ENCODE measurements around the gene KCNE1.

The KCNE1 gene

DNA sequence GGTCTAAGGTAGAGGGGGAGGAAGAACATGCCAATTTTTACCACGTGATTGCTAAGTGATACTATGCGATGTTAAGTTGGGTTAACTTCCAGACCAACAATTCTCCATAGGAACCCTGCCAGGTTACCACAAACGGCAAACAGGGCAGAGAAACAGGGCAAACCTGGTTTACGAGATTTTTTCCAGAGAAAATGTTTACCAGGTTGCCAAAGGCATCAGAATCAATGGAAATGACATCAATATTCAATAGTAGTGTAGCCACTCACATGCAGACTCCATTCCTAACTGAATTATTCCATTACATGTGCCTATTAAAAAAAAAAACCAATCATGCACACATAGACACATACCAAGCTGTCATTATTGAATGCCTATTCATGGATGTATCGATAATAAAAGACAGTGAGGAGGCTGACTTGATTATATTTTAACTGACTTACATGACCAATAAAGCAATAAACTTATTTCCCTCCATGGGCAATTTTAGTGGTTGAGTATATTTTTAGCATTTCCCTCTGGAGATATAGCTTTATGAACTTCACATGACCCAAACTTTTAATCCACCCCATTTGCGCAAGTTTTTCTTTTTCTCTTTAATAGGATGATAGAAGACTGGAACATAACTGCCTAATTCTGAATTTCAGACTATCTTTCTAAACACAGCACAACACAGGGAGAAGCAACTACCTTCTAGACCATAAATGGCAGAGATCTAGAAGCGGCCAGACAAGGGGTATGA is 40.5 kb upstream of the KCNE1 start:
- Histone ChIP-seq H3K4me2 (ENCODE audit: insufficient read depth, low read length) (no peak overlapping the region), H3K4me1 (ENCODE audit: insufficient read depth, low read length) (no peaks in the 10 kb centered on the region), H3K36me3 (ENCODE audit: insufficient read depth, low read length) (no peaks in the 10 kb centered on the region), H3K27ac (ENCODE audit: low read length) (no peak overlapping the region), H3K4me3 (ENCODE audit: low read depth in 1 of 2, low read length in 2 of 2) (no peak overlapping the region), H3K9ac (ENCODE audit: low read depth, low read length) (no peak overlapping the region), H4K20me1 (ENCODE audit: insufficient read depth, low read length) (no peaks in the 10 kb centered on the region), H3K9me3 (ENCODE audit: insufficient read depth, low read length, severe bottlenecking) (no peaks in the 10 kb centered on the region), H2AFZ (ENCODE audit: low read depth, low read length) (no peak overlapping the region), H3K79me2 (ENCODE audit: insufficient read depth, low read length) (peaks cover 16% of the 10 kb centered on the region; the same call in 1 of the 2 replicates), H3K27me3 (ENCODE audit: insufficient read depth, low read length, poor library complexity) (no peaks in the 10 kb centered on the region)
- TF ChIP-seq, protein P1, sequence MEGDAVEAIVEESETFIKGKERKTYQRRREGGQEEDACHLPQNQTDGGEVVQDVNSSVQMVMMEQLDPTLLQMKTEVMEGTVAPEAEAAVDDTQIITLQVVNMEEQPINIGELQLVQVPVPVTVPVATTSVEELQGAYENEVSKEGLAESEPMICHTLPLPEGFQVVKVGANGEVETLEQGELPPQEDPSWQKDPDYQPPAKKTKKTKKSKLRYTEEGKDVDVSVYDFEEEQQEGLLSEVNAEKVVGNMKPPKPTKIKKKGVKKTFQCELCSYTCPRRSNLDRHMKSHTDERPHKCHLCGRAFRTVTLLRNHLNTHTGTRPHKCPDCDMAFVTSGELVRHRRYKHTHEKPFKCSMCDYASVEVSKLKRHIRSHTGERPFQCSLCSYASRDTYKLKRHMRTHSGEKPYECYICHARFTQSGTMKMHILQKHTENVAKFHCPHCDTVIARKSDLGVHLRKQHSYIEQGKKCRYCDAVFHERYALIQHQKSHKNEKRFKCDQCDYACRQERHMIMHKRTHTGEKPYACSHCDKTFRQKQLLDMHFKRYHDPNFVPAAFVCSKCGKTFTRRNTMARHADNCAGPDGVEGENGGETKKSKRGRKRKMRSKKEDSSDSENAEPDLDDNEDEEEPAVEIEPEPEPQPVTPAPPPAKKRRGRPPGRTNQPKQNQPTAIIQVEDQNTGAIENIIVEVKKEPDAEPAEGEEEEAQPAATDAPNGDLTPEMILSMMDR (IDR thresholded peaks at IDR 0.05; ENCODE audit: borderline replicate concordance, extremely low read depth, low read length, poor library complexity, severe bottlenecking) = no peak
- no peak for TF ChIP-seq EZH2 (IDR thresholded peaks at IDR 0.05; ENCODE audit: borderline replicate concordance, low read depth, low read length, severe bottlenecking)
- no peak for DNase-seq
- ATAC-seq (ENCODE audit: insufficient read depth, low read depth) = no peak

DNA sequence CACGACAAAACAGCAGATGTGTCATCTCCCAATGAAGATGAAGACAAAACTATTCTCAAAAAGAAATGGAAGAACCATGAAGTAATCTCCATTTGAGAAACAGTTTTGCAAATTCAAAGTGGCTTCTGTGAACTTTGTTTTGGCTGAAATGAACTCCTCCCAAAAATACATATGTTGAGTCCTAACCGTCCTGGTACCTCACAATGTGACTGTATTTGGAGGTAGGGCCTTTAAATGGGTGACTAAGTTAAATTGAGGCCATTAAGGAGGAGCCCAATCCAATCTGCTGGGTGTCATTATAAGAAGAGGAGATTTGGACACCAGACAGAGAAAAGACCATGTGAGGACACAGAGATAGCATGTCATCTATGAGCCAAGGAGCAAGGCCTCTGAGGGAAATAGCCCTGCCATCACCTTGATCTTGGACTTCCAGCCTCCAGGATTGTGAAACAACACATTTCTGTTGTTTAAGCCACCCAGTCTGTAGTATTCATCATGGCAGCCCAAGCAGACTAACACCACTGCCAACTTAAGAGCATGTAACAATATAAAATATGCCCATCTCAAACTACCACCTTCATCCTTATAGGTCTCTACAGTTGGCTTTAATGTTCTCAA is 38.3 kb upstream of the KCNE1 start:
- Histone ChIP-seq H3K4me1 (ENCODE audit: insufficient read depth, low read length) (no peaks in the 10 kb centered on the region), H3K9ac (ENCODE audit: low read depth, low read length) (no peak overlapping the region), H3K79me2 (ENCODE audit: insufficient read depth, low read length) (peaks cover 17% of the 10 kb centered on the region; the same call in 1 of the 2 replicates), H3K4me3 (ENCODE audit: low read depth in 1 of 2, low read length in 2 of 2) (no peak overlapping the region), H3K27me3 (ENCODE audit: insufficient read depth, low read length, poor library complexity) (no peaks in the 10 kb centered on the region), H2AFZ (ENCODE audit: low read depth, low read length) (no peak overlapping the region), H3K36me3 (ENCODE audit: insufficient read depth, low read length) (no peaks in the 10 kb centered on the region; the same call in 1 of the 2 replicates), H3K4me2 (ENCODE audit: insufficient read depth, low read length) (no peak overlapping the region), H3K9me3 (ENCODE audit: insufficient read depth, low read length, severe bottlenecking) (no peaks in the 10 kb centered on the region), H4K20me1 (ENCODE audit: insufficient read depth, low read length) (no peaks in the 10 kb centered on the region), H3K27ac (ENCODE audit: low read length) (no peak overlapping the region)
- DNase-seq = no peak
- ATAC-seq (ENCODE audit: insufficient read depth, low read depth) = no peak
- TF ChIP-seq EZH2 (IDR thresholded peaks at IDR 0.05; ENCODE audit: borderline replicate concordance, low read depth, low read length, severe bottlenecking) = no peak
- TF ChIP-seq, protein P1 (IDR thresholded peaks at IDR 0.05; ENCODE audit: borderline replicate concordance, extremely low read depth, low read length, poor library complexity, severe bottlenecking) = no peak

DNA sequence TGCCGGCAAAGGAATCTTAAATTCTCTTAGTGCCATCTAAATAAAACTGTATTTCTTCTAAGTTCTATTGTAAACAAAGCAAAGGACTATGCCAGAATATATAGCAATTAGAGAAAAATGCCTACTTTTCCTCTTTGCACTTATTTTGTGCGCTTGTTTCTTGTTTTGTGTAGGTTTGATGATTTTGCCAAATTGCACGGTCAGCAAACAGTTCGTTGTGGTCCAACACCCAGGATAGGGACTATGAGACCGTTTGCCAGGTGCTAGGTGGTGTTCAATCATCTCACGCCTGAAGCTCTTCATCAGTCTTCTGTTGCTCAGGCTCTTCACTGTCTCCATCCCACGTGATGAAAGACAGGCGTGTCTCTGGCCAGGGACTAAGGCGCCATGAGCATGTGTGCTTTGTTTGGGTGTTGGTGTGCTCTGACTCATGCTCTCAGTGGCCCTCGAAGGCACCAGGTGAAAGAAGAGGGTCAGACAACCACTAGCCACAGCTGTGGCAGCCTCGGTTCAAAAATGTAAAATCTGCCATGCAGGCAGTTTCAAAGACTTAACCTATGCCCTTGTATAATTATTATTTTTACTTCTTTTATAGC is 36.9 kb upstream of the KCNE1 start:
- no peak overlapping the region for H3K9ac ChIP-seq (ENCODE audit: low read depth, low read length)
- H3K4me1 ChIP-seq (ENCODE audit: insufficient read depth, low read length) = no peaks in the 10 kb centered on the region
- DNase-seq (no peak), ATAC-seq (ENCODE audit: insufficient read depth, low read depth) (no peak)
- H4K20me1 ChIP-seq (ENCODE audit: insufficient read depth, low read length) = no peaks in the 10 kb centered on the region
- H3K4me2 ChIP-seq (ENCODE audit: insufficient read depth, low read length) = no peak overlapping the region
- H3K36me3 ChIP-seq (ENCODE audit: insufficient read depth, low read length) = no peaks in the 10 kb centered on the region; the same call in 1 of the 2 replicates
- H3K27ac ChIP-seq (ENCODE audit: low read length) = no peak overlapping the region
- no peaks in the 10 kb centered on the region for H3K9me3 ChIP-seq (ENCODE audit: insufficient read depth, low read length, severe bottlenecking)
- TF ChIP-seq, protein P1 (IDR thresholded peaks at IDR 0.05; ENCODE audit: borderline replicate concordance, extremely low read depth, low read length, poor library complexity, severe bottlenecking) = no peak
- no peak for TF ChIP-seq EZH2 (IDR thresholded peaks at IDR 0.05; ENCODE audit: borderline replicate concordance, low read depth, low read length, severe bottlenecking)
- H3K4me3 ChIP-seq (ENCODE audit: low read depth in 1 of 2, low read length in 2 of 2) = no peak overlapping the region
- no peak overlapping the region for H2AFZ ChIP-seq (ENCODE audit: low read depth, low read length)
- H3K27me3 ChIP-seq (ENCODE audit: insufficient read depth, low read length, poor library complexity) = no peaks in the 10 kb centered on the region
- peaks cover 22% of the 10 kb centered on the region; the same call in 1 of the 2 replicates for H3K79me2 ChIP-seq (ENCODE audit: insufficient read depth, low read length)

Data from DND-41 (cell line).